ENCODE data around the gene COBL.
A peak's percentile ranks its signal among the peaks of the same experiment; 100 is the strongest.

The COBL gene

GRCh38 chr7:51255536-51256208 lies 60.9 kb downstream of the COBL start:
- FAIRE-seq, result no peak
- DNase-seq (ENCODE audit: low spot score), result peak; percentile 33

GRCh38 chr7:51255036-51255435 lies 61.6 kb downstream of the COBL start:
- DNase-seq (ENCODE audit: low spot score) (no peak), FAIRE-seq (no peak)

DNA sequence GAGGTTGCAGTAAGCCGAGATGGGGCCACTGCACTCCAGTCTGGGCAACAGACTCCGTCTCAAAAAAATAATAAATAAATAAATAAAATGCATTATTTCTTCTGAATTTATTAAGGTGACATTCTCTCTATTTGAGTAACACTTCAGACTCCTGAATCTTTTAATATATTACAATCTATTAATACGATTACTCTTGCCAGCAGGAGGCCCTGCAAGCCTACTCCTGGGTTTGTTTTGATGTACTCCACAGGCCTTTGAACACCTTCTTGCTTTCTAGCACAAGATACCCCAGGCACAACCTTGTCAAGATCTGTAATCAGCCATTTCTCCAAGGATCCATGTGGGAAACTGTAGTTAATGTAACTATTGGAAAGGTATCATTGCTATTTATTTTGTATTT lies 63.5 kb downstream of the COBL start:
- DNase-seq (ENCODE audit: low spot score), result no peak
- FAIRE-seq, result no peak

GRCh38 chr7:51251290-51251689 lies 65.3 kb downstream of the COBL start:
- peak; percentile 87 for FAIRE-seq
- no peak for DNase-seq (ENCODE audit: low spot score)

DNA sequence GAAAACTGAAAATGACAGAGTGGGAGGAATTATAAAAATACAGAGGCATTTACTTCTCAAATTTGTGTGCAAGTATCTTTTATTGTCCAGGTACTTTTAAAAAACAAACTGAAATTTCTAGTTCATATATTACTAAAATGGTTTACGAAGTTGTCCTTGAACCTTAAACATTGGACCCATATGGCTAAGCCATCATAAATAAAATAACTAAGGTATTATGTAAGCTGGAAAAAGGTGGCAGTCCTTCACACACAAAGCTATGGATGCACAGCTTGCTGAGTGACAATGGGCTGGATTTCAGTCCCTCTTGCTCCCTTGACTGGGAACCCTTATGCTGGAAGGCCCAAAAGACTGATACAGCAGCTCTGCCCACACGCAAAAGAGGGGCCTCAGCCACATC lies 66.1 kb downstream of the COBL start:
- FAIRE-seq, result no peak
- no peak for DNase-seq (ENCODE audit: low spot score)

DNA sequence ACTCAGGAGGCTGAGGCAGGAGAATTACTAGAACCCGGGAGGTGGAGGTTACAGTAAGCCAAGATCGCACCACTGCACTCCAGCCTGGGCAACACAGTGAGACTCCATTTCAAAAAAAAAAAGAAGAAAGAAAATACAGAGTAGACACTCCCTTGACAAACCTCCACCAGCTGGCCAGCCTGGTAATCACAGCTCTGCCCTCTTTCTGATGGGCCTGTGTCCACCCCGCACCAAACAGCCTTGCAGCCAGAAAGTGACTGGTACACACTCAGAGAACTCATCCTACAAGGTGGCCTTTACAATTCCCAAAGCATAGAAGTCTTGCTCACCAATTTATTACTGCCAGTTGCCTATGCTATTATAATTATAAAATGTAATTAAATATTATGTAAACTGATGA lies 66.6 kb downstream of the COBL start:
- DNase-seq (ENCODE audit: low spot score) (no peak), FAIRE-seq (no peak)

DNA sequence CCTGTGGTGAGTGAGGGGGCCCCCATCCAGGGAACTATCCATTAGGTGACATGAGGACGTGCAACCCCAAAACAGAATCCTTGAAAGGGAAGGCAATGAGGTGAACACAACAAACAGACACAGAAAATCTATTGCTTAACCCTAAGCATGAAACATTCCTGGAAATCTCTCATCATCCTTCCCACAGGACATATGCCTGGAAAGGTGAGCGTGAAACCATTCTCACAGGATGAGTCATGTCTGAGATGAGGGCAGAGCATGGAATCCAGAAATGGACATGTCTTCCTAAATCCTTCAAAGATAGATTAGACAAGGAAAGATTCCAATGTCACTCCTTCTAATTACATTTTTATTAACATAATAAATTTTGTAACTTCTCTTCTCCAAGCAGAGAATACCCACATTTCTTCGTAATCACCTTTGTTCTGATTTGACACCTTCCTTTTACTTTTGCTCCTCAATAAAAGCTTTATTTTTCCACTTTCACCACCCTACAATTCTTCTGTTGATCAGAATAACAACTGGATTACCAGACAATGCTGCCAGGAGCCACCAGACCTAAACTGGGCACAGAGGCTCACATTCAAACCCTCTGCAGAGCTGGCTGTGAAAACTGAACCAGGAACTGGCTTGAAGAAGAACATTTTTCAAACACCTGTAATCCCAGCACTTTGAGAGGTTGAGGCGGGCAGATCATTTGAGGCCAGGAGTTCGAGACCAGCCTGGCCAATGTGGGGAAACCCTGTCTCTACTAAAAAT lies 67.2 kb downstream of the COBL start:
- peak; percentile 87 for DNase-seq (ENCODE audit: low spot score)
- FAIRE-seq, result peak; percentile 71

DNA sequence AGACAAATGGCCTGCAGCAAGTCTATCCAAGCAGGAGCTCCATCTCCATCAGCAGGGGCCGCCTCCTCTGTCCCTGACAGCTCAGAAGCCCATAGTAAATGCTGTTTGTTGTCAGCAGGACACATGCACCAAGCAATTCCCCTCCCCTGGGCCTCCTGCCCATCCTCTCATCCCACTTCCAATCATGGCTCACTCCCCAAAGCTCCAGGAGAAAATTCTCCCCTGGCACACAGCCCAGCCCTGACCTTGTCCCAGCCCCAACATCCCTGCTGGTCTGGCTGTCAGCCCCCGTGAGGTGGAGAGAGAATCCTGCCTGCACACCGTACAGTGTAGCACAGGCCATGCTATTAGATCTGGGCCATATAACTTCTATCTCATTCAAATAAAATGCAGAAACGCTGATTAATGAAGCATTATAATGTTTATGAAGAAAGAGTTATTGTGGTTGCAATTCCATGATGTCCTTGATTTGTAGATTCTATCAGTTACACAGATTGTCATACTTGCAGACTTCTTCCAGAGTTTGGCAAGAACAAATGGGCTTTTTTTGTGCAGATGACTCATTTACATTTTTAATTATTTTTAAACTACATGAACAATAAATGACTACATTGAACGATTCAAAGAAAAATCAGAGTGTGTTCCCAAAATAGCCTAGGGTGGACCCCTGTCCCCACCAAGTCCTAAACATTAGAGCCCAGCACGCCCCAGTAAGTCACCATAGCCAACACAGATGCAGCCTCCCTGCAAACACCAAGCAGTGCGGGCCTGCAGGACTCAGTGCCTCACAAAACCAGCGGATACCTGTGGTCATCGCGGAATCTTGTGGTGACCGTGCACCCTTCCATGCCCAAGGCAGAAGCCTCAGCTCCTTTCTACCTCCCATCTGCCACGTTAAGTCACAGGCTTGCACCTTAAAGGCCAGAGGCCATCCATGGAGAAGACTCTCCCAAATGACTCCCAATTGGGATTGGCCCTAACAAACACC lies 70.1 kb downstream of the COBL start:
- DNase-seq (ENCODE audit: low spot score) (no peak), FAIRE-seq (peak; percentile 27)

GRCh38 chr7:51244885-51245284 lies 71.7 kb downstream of the COBL start:
- DNase-seq (ENCODE audit: low spot score) (no peak), FAIRE-seq (no peak)

GRCh38 chr7:51244053-51244452 lies 72.6 kb downstream of the COBL start:
- no peak for DNase-seq (ENCODE audit: low spot score)
- FAIRE-seq, result no peak

DNA sequence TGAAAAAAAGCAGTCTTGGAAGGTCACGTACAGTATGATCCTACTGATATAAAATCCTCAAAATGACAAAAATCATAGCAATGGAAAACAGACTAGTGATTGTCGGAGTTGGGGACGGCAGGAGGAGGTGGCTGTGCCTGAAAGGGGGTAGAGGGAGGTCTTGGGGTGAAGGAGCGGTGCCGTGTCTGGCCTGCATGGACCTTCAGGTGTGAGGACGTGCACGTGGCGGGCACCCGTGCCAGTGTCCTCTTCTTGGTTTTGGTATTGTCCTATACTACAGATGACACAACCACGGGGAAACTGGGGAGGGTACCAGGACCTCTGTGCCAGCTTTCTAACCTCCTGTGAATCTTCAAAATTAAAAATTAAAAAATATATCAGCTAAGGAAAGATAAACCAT lies 73.0 kb downstream of the COBL start:
- FAIRE-seq (no peak), DNase-seq (ENCODE audit: low spot score) (no peak)

DNA sequence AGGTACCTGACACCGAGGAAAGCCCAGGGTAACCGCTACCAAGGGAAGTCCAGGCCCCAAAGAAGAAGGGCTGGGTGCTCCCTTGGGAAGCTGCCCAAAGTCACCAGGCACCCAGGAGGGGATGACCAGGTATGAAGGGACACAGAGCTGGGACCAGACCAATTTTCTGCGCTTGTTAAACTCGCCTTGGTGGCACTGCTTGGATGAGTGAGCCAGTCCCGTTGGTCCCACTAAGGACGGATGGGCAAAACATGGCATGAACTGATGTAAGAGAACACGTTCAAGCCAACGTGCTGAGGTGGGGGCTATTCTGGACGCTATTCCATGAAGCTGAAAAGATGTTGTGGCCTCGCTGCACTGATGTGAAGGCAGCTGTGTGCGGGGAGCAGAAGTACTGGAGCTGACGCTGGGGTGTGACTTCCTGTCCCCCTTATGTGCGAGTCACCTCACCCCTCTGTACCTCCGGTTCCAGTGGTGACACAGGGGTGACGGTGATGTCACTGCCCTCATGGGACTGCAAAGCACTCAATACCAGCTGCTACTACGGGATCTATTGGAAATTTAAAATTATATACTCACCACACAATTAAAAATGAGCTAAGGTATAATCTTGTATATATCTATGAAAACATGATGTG lies 73.6 kb downstream of the COBL start:
- no peak for FAIRE-seq
- no peak for DNase-seq (ENCODE audit: low spot score)

GRCh38 chr7:51242007-51242691 lies 74.5 kb downstream of the COBL start:
- no peak for DNase-seq (ENCODE audit: low spot score)
- no peak for FAIRE-seq

DNA sequence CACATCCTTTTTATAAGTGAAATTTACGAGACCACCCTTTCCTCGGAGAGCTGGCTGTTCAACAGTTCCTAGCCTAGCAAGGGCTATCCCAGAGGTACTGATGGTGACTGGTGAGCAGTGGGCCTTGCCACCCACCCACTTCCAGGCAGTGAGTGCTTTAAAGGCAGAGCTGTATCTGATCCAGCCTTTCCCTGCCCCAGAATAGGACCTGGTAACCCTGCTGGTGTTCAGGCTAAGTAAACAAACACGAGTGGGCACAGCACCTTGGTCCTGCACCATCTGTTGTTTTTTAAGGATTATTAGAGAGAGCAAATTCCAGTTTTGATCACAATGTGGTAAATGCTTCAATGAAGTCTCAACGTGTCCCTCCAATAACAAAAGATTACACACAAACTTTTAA lies 75.7 kb downstream of the COBL start:
- FAIRE-seq (no peak), DNase-seq (ENCODE audit: low spot score) (no peak)

DNA sequence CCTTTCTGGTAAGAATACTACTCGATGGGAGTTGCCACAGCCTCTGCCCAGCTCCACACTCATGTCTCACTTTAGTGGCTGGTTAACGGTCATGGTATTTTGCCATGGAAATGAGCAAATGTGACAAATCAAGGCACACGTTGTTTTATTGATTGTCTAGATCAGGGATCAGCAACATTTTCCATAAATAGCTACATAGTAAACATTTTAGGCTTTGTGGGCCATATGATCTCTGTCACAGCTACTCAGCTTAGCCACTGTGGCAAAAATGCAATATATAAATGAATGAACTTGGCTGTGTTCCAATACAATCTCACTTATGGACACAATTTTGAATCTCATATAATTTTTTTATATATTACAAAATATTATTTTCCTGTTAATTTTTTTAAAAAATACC lies 76.9 kb downstream of the COBL start:
- FAIRE-seq (no peak), DNase-seq (ENCODE audit: low spot score) (no peak)

- FAIRE-seq, result peak; percentile 44
- DNase-seq (ENCODE audit: low spot score), result no peak
These were observed 77.6 kb downstream of the COBL start for GRCh38 chr7:51238981-51239495.

DNA sequence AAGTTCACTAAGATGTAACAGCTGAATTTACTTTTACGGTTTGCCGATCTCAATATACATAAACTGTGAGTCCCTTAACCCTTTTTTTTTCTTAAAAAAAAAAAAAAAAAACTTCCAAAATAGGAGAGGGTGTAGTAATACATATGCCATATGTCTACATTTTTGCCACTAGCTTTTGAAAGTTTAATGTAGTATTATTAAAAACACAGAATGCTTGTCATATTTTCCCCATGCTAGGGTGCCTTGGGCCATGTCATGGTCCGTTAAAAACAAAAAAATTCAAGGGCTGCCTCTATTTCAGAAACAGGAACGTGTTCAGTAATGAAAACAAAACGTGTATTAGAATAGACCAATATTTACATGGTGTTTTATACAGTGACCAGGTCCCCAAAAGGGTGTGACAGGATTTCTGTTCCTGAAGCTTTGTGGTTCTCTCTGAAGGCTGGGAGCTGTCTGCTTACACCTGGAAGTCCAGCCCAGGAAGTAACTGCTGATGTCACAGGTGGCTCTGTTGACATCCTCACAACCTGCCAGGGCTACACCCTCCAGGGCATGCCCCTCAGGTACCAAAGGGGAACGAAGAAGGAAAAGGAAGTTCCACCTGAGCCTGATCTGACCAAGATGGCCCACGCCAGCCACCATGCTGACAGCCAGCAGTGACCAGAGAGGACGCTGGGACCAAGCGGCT lies 79.0 kb downstream of the COBL start:
- FAIRE-seq (no peak), DNase-seq (ENCODE audit: low spot score) (no peak)

- DNase-seq (ENCODE audit: low spot score) (no peak), FAIRE-seq (no peak)
These were observed 80.0 kb downstream of the COBL start for GRCh38 chr7:51236470-51237132.

GRCh38 chr7:51235593-51236313 lies 80.9 kb downstream of the COBL start:
- no peak for FAIRE-seq
- DNase-seq (ENCODE audit: low spot score), result no peak
